GM19468 (cell line): Measurements from ENCODE around the gene BFSP2.

ENCODE experiments used
- ATAC-seq: cut with Tn5 transposase; IDR thresholded peaks from one replicate; pipeline ENCODE4 v1.9.1; 2021; ENCODE audit warnings: mild to moderate bottlenecking, moderate library complexity, moderate number of reproducible peaks; ENCODE audit not compliant: unreplicated experiment; ENCODE audit errors: extremely low read depth

BFSP2 gene, protein sequence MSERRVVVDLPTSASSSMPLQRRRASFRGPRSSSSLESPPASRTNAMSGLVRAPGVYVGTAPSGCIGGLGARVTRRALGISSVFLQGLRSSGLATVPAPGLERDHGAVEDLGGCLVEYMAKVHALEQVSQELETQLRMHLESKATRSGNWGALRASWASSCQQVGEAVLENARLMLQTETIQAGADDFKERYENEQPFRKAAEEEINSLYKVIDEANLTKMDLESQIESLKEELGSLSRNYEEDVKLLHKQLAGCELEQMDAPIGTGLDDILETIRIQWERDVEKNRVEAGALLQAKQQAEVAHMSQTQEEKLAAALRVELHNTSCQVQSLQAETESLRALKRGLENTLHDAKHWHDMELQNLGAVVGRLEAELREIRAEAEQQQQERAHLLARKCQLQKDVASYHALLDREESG

GRCh38 chr3:133400006-133400515, at the start of gene BFSP2:
Gene BFSP2 (plus strand): TSS chr3:133400056. CDS start chr3:133400084, 28 bp downstream.
- ATAC-seq = no peak

- no peak for ATAC-seq
Observed at GRCh38 chr3:133354721-133355120, 45.1 kb upstream of the BFSP2 start.

GRCh38 chr3:133360476-133360875, 39.4 kb upstream of the BFSP2 start:
- ATAC-seq = no peak

- no peak for ATAC-seq
Observed at GRCh38 chr3:133361011-133361410, 38.8 kb upstream of the BFSP2 start.

- no peak for ATAC-seq
Observed at GRCh38 chr3:133361435-133361834, 38.4 kb upstream of the BFSP2 start.

- no peak for ATAC-seq
Observed at GRCh38 chr3:133362539-133362938, 37.3 kb upstream of the BFSP2 start.

DNA sequence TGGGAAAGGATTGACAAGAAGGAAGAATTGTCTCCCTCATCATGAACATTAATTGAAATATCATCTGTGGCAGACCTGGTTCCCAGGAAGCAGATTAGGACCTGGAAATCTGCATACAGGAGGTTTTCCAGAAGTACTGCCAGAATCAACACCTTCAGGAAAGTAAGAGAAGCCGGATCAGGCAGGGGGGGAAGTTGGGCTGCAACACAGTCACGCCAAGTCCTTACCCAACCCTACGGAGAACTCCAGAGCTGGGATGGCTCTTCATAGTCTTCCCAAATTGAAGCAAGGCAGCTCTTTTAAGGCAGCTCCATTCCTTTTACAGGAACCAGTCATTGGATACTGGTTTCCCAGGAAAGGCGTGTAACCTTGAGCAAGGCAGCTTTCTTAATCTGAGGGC, 35.2 kb upstream of the BFSP2 start:
- ATAC-seq = no peak

- ATAC-seq = no peak
Observed at GRCh38 chr3:133366921-133367320, 32.9 kb upstream of the BFSP2 start.

DNA sequence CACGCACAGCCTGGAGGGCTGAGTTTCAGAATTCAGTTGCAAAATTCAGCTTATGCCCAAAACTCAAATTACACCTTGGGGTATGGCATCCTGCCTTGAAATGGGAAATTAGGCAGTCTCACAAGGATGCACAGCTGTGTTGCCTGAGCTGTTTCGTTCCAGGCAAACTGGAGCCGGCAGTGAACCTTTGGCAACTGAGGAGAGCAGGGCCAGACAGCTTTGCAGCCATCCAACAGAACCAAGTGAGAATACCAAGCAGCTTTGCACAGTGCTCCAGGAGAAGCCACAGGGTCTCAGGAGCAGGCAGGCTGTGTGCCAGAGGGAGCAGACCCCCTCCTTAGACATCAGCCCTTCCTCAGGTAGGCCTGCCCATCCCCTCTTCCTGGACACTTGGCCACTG, 32.5 kb upstream of the BFSP2 start:
- ATAC-seq = no peak

DNA sequence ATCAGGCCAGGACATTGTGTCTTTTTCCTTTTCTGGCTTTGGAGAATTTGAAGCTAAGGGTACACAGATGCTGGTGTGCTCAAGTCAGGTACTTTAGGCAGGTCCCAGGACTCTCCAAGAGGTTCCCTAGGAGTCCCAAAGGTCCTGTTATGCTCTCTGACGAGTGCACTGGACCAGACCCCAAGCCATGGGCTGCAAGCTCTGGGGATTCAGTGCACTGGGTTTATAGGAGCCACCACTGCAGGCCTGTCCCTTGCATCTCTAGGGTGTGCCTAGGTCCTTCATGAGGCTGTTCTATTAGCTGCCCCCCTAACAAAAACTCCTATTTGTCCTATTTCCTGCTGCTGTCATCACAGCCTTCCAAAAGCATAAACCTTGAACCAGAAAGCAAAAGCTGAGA, 31.9 kb upstream of the BFSP2 start:
- ATAC-seq = no peak

DNA sequence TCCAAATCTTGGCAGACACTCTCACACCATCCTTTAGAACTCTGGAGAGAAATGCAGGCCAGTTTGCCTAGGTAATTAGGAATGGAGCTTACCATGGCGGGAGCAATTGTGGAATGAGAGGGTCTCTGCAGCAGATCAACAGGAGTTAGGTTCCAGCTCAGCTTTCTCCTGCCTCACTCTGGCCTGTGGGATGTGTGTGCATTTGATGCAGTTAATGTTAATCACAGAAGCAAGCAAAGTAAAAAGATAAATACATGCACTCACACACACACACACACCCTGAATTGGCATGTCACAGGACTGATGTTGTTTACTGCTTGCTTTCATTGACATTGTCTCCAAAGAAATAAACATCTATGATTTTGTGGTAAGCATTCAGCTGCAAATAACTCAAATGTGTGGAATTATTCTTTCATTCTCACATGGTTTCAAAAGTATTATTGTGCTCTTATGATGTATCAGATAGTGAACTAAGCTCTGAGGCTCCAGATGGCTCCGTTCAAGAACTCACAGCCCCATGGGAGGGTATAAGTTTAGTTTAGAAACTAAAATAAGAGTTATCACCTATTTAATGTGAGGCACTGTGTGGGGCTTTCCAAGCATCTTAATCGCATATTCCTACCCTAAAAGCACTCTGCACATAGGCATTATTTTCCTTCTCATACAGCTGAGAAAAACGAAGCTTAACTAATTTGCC, 31.3 kb upstream of the BFSP2 start:
- ATAC-seq = no peak

- no peak for ATAC-seq
Observed at GRCh38 chr3:133369068-133369440, 30.8 kb upstream of the BFSP2 start.

DNA sequence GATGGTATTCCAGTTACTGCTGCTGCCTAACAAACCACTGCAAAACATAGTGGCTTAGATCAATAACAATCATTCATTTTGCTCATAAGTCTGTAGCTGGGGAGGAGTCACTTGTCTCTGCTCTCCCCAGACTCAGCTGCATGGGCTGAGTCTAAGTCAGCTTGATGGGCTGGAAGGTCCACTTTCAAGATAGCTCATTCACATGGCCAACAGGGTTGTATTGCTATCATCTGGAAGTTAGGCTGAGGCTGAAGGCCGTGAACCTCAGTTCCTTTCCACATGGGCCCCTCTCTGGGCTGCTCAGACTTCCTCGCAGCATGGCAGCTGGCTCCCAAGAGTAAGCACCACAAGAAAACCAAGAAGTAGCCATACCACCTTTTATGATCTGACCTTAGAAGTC, 28.7 kb upstream of the BFSP2 start:
- ATAC-seq = no peak

GRCh38 chr3:133371676-133372075, 28.2 kb upstream of the BFSP2 start:
- no peak for ATAC-seq

- no peak for ATAC-seq
Observed at GRCh38 chr3:133374708-133375402, 25.0 kb upstream of the BFSP2 start.

DNA sequence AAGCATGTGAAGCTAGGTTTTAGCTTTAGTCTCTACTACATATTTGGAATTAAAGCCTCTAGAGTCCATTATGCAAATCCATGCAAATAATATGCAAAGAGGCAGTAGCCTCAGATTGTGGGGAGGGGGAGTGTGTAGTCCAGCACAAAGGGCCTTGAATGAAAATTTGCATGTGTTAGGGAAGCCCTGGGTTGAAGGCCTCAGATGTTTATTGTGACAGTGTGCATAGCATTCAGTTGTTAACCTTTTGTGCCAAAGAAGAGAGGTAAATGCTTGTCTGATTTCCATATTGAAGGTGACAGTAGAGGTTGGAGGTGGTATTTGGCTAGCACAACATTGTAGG, 24.5 kb upstream of the BFSP2 start:
- no peak for ATAC-seq

DNA sequence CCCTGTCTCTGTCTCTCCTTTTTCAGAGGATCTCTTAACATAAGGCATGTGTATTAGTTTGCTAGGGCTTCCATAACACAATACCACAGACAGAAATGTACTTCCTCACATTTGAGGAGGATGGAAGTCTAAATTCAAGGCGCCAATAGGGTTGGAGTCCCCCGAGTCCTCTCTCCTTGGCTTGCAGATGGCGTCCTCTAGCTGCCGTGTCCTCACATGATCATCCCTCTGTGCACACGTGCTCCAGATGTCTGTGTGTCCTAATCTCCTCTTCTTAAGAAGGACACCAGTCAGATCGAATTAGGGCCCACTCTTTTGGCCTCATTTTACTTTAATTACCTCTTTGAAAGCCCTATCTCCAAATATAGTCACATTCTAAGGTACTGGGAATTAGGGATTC, 23.0 kb upstream of the BFSP2 start:
- no peak for ATAC-seq

- no peak for ATAC-seq
Observed at GRCh38 chr3:133377396-133377795, 22.5 kb upstream of the BFSP2 start.

GRCh38 chr3:133379926-133380325, 19.9 kb upstream of the BFSP2 start:
- ATAC-seq = no peak

GRCh38 chr3:133380481-133381225, 19.2 kb upstream of the BFSP2 start:
- no peak for ATAC-seq
